Tracheal epithelial cell (primary cell): Measurements from ENCODE around the gene SLC26A11. TPM values are rescaled to one million over a fixed set of nuclear protein-coding genes. Genes with fewer than 3 reads are reported as not detected.

Experiments used
- total RNA-seq: library from RNA; depleted of rRNA; stranded (reverse); fragments of >200 nt; gene quantifications from 2 replicates; pipeline ENCODE4 v1.2.1, GENCODE V29; 2014

SLC26A11 gene
- total RNA-seq, result 2.4 and 3.6 TPM in 2 replicates

GRCh38 chr17:80220054-80220735, at the start of gene SLC26A11, which contains the start of gene SGSH:
Gene SLC26A11 (plus strand): TSS chr17:80220427. CDS start chr17:80221561, 1,134 bp downstream.
Gene SGSH (minus strand): TSS chr17:80220333. CDS start chr17:80220313, 20 bp downstream.

GRCh38 chr17:80260791-80261158, 40.5 kb downstream of the SLC26A11 start, which contains the start of gene RNF213:
Gene RNF213 (plus strand): TSS chr17:80260852. CDS start chr17:80263682, 2,830 bp downstream.

Other genes starting within 250 kb of the SLC26A11 start
- gene TBC1D16, start 184.6 kb upstream of the SLC26A11 start, total RNA-seq, result 33.5 and 34.7 TPM in 2 replicates
- 0.43 and 1.2 TPM in 2 replicates for gene CCDC40, start 183.8 kb upstream of the SLC26A11 start, total RNA-seq
- 37.3 and 41.4 TPM in 2 replicates for gene GAA, start 118.8 kb upstream of the SLC26A11 start, total RNA-seq
- gene EIF4A3, start 73.3 kb upstream of the SLC26A11 start, total RNA-seq, result 135 and 160 TPM in 2 replicates
- 1.9 and 3.1 TPM in 2 replicates for gene CARD14, start 50.4 kb upstream of the SLC26A11 start, total RNA-seq
- 3.4 and 5.8 TPM in 2 replicates for gene SGSH, start 94 bp upstream of the SLC26A11 start, total RNA-seq
- gene RNF213, start 40.4 kb downstream of the SLC26A11 start, total RNA-seq, result 52.0 and 103 TPM in 2 replicates
- 16.4 and 22.2 TPM in 2 replicates for gene ENDOV, start 194.7 kb downstream of the SLC26A11 start, total RNA-seq